ENCODE data around the gene DDR1. TPM values are rescaled to one million over a fixed set of nuclear protein-coding genes. Genes with fewer than 3 reads are reported as not detected.
"Not testable (repeated sequence)": the region's sequence is repeated elsewhere in the genome, so short reads cannot be mapped to it uniquely, and the experiment has no call there.

The DDR1 gene
- total RNA-seq, 4 donors from 2014 or later, result 131 to 261 (median 140) TPM

- Histone ChIP-seq H3K4me3 (no peak overlapping the region), H3K36me3 (no peaks in the 10 kb centered on the region), H3K27me3 (no peaks in the 10 kb centered on the region), H3K9me3 (peaks cover 0 to 11% (median 0%) of the 10 kb centered on the region in 3 donors), H3K4me1 (no peaks in the 10 kb centered on the region), H3K27ac (no peak overlapping the region)
- WGBS, 2 donors, result 68 to 71% methylated on average over 3 of the region's 3 CpGs
- intact Hi-C loops (cut with DNase I), result no loop called here
- no peak for TF ChIP-seq POLR2A (IDR thresholded peaks at IDR 0.05)
- no peak for TF ChIP-seq CTCF (IDR thresholded peaks at IDR 0.05)
- DNase-seq, result no peak
Observed at GRCh38 chr6:30861257-30862048, 22.9 kb upstream of the DDR1 start.

GRCh38 chr6:30862156-30862875 is 22.0 kb upstream of the DDR1 start:
- 76 to 84% methylated on average over 9 to 10 of the region's 10 CpGs for WGBS, 2 donors
- Histone ChIP-seq H3K36me3 (no peaks in the 10 kb centered on the region), H3K9me3 (peaks cover 0 to 11% (median 0%) of the 10 kb centered on the region in 3 donors), H3K27ac (no peak overlapping the region), H3K27me3 (no peaks in the 10 kb centered on the region), H3K4me1 (no peaks in the 10 kb centered on the region), H3K4me3 (no peak overlapping the region)
- no peak for DNase-seq
- intact Hi-C loops (cut with DNase I), result no loop called here
- TF ChIP-seq CTCF (IDR thresholded peaks at IDR 0.05) (no peak), POLR2A (IDR thresholded peaks at IDR 0.05) (no peak)

GRCh38 chr6:30864325-30864724 is 20.0 kb upstream of the DDR1 start:
- Histone ChIP-seq H3K27ac (no peak overlapping the region), H3K27me3 (no peaks in the 10 kb centered on the region), H3K36me3 (no peaks in the 10 kb centered on the region), H3K9me3 (peaks cover 0 to 14% (median 2%) of the 10 kb centered on the region in 3 donors), H3K4me1 (no peaks in the 10 kb centered on the region), H3K4me3 (no peak overlapping the region)
- TF ChIP-seq CTCF (IDR thresholded peaks at IDR 0.05) (no peak), POLR2A (IDR thresholded peaks at IDR 0.05) (no peak)
- 67 to 90% methylated on average over 1 to 4 of the region's 4 CpGs for WGBS, 2 donors
- intact Hi-C loops (cut with DNase I), result no loop called here
- DNase-seq, result no peak

- H3K27me3 ChIP-seq; H3K27ac ChIP-seq; H3K4me3 ChIP-seq; H3K4me1 ChIP-seq; intact Hi-C loops (cut with DNase I); DNase-seq; H3K36me3 ChIP-seq: not testable (repeated sequence)
- WGBS, 2 donors, result 79 to 82% methylated on average over 10 to 12 of the region's 12 CpGs
- H3K9me3 ChIP-seq, result peaks cover 0 to 35% (median 13%) of the 10 kb centered on the region in 3 donors
Observed at GRCh38 chr6:30869241-30869749, 15.0 kb upstream of the DDR1 start.

GRCh38 chr6:30870546-30870945 is 13.8 kb upstream of the DDR1 start:
- no peaks in the 10 kb centered on the region for H3K36me3 ChIP-seq

More at GRCh38 chr6:30870546-30870945, 13.8 kb upstream of the DDR1 start:
- H3K27ac ChIP-seq, result no peak overlapping the region
- H3K27me3 ChIP-seq, result no peaks in the 10 kb centered on the region
- TF ChIP-seq POLR2A (IDR thresholded peaks at IDR 0.05) (no peak), CTCF (IDR thresholded peaks at IDR 0.05) (no peak)
- intact Hi-C loops (cut with DNase I), result no loop called here
- H3K9me3 ChIP-seq, result peaks cover 0 to 35% (median 13%) of the 10 kb centered on the region in 3 donors
- no peak overlapping the region for H3K4me3 ChIP-seq
- no peak for DNase-seq
- peaks cover 0 to 6% (median 2%) of the 10 kb centered on the region in 3 donors for H3K4me1 ChIP-seq
